GM23338 (cell line): ENCODE measurements around the gene PLEKHB1. TPM values are rescaled to one million over a fixed set of nuclear protein-coding genes. Genes with fewer than 3 reads are reported as not detected.

ENCODE experiments used
- ATAC-seq: fragments of 200-7000 bp; cut with Tn5 transposase; 3 replicates; pipeline ENCODE4 v1.9.1; 2020
- DNase-seq: peaks from one replicate; pipeline ENCODE4 v3.0.0-alpha.2; 2015; ENCODE audit warnings: low spot score
- H2AFZ ChIP-seq: fragments of 200-600 bp; sonication (generic); 2 replicates; pipeline ENCODE4 v1.8.0; 2016; ENCODE audit warnings: antibody characterized with exemption, mild to moderate bottlenecking, moderate library complexity
- H3F3A ChIP-seq: fragments of 200-600 bp; sonication (generic); replicated peaks from 2 replicates; pipeline ENCODE4 v1.8.0; 2017; ENCODE audit warnings: antibody characterized with exemption, mixed run types, low read depth
- H3K27ac ChIP-seq: fragments of 200-600 bp; sonication (generic); 2 replicates; pipeline ENCODE4 v1.6.1; 2016; ENCODE audit warnings: low read depth
- H3K27me3 ChIP-seq: fragments of 200-600 bp; sonication (generic); 2 replicates; pipeline ENCODE4 v1.8.0; 2016; ENCODE audit warnings: mild to moderate bottlenecking, mixed run types, moderate library complexity; ENCODE audit not compliant: insufficient read depth
- H3K36me3 ChIP-seq: fragments of 200-600 bp; sonication (generic); 2 replicates; pipeline ENCODE4 v1.8.0; 2016; ENCODE audit warnings: mild to moderate bottlenecking; ENCODE audit not compliant: insufficient read depth
- H3K4me1 ChIP-seq: fragments of 200-600 bp; sonication (generic); 2 replicates; pipeline ENCODE4 v1.8.0; 2016; ENCODE audit warnings: mild to moderate bottlenecking, moderate library complexity; ENCODE audit not compliant: insufficient read depth
- H3K4me2 ChIP-seq: fragments of 200-600 bp; sonication (generic); 2 replicates; pipeline ENCODE4 v1.7.1; 2017; ENCODE audit warnings: mixed run types
- H3K4me3 ChIP-seq: fragments of 200-600 bp; sonication (generic); 2 replicates; pipeline ENCODE4 v1.6.1; 2016; ENCODE audit warnings: mixed run types
- H3K79me2 ChIP-seq: fragments of 200-600 bp; sonication (generic); replicated peaks from 2 replicates; pipeline ENCODE4 v1.8.0; 2017; ENCODE audit warnings: mild to moderate bottlenecking; ENCODE audit not compliant: insufficient read depth
- H3K9me2 ChIP-seq: fragments of 200-600 bp; sonication (generic); 2 replicates; pipeline ENCODE4 v1.8.0; 2017; ENCODE audit not compliant: insufficient read depth
- H4K20me1 ChIP-seq: fragments of 200-600 bp; sonication (generic); replicated peaks from 2 replicates; pipeline ENCODE4 v1.8.0; 2017; ENCODE audit warnings: mild to moderate bottlenecking; ENCODE audit not compliant: insufficient read depth
- H3K27ac Mint-ChIP-seq: 2 replicates; pipeline ENCODE4 v1.8.0; 2020; ENCODE audit warnings: inconsistent platforms, mild to moderate bottlenecking, moderate library complexity, mixed read lengths
- H3K27me3 Mint-ChIP-seq: 3 replicates; pipeline ENCODE4 v1.8.0; 2022; ENCODE audit warnings: low read depth, mild to moderate bottlenecking, moderate library complexity, mixed read lengths, inconsistent platforms; ENCODE audit not compliant: insufficient read depth, poor library complexity
- H3K36me3 Mint-ChIP-seq: 3 replicates; pipeline ENCODE4 v1.8.0; 2021; ENCODE audit warnings: low read depth, mild to moderate bottlenecking, inconsistent platforms, moderate library complexity, mixed read lengths
- H3K4me1 Mint-ChIP-seq: 3 replicates; pipeline ENCODE4 v1.8.0; 2020; ENCODE audit warnings: mild to moderate bottlenecking, inconsistent platforms, mixed read lengths
- H3K4me3 Mint-ChIP-seq: 3 replicates; pipeline ENCODE4 v1.8.0; 2021; ENCODE audit warnings: moderate library complexity, mild to moderate bottlenecking, inconsistent platforms, mixed read lengths
- H3K9me3 Mint-ChIP-seq: 3 replicates; pipeline ENCODE4 v1.8.0; 2020; ENCODE audit warnings: moderate library complexity, mild to moderate bottlenecking, inconsistent platforms, mixed read lengths
- CTCF ChIP-seq, 2 experiments: fragments of 200-600 bp in 1 of 2; sonication (generic) in 1 of 2; conservative IDR thresholded peaks; 2 replicates each; pipeline versions ENCODE4 v1.5.1 to v1.6.1; 2016 to 2017; ENCODE audit warnings: antibody characterized with exemption in 2 of 2, low read depth in 2 of 2, mild to moderate bottlenecking in 2 of 2, moderate library complexity in 1 of 2
- JUNB ChIP-seq: IDR thresholded peaks from one replicate; pipeline ENCODE4 v1.6.1; 2016; ENCODE audit warnings: antibody characterized with exemption; ENCODE audit not compliant: unreplicated experiment
- NANOG ChIP-seq: IDR thresholded peaks from 2 replicates; pipeline ENCODE4 v1.6.1; 2016; ENCODE audit warnings: antibody characterized with exemption, borderline replicate concordance
- REST ChIP-seq: IDR thresholded peaks from one replicate; pipeline ENCODE4 v1.6.1; 2018; ENCODE audit warnings: antibody characterized with exemption; ENCODE audit not compliant: unreplicated experiment
- STAT1 ChIP-seq: IDR thresholded peaks from one replicate; pipeline ENCODE4 v1.6.1; 2016; ENCODE audit warnings: antibody characterized with exemption; ENCODE audit not compliant: unreplicated experiment
- ZNF114 ChIP-seq: fragments of 250-450 bp; sonication (Bioruptor Pico); IDR thresholded peaks from 2 replicates; pipeline ENCODE4 v1.5.0; 2020; ENCODE audit warnings: mild to moderate bottlenecking, moderate library complexity
- ZNF331 ChIP-seq: fragments of 250-450 bp; sonication (Bioruptor Pico); IDR thresholded peaks from 2 replicates; pipeline ENCODE4 v1.5.0; 2020; ENCODE audit warnings: low read depth, mild to moderate bottlenecking, moderate library complexity
- ZNF462 ChIP-seq: fragments of 250-450 bp; sonication (Bioruptor Pico); IDR thresholded peaks from 2 replicates; pipeline ENCODE4 v1.5.0; 2020; ENCODE audit warnings: mild to moderate bottlenecking, moderate library complexity
- polyA plus RNA-seq: library from polyadenylated mRNA; unstranded; fragments of >200 nt; fragmentation: Nextera tagmentation; extraction: Ambion mirVana; gene quantifications from 2 replicates; pipeline ENCODE4 v1.2.1, GENCODE V29; 2016
- total RNA-seq: library from RNA; depleted of rRNA; stranded (reverse); fragments of >200 nt; shearing (Covaris generic); gene quantifications from 2 replicates; pipeline ENCODE4 v1.2.3, GENCODE V29; 2014

Gene PLEKHB1
- total and polyA plus RNA-seq, 2 experiments from 2014 or later: 20.1 to 20.8 TPM

- Histone ChIP-seq H3K4me2 (no peak overlapping the region), H3K9me2 (peaks cover under 1% of the 10 kb centered on the region; the same call in 1 of the 2 replicates), H2AFZ (no peak overlapping the region), H3F3A (0 out of 2 replicates have a peak, but pooled peaks cover 2% of the 10 kb centered on the region), H3K79me2 (no peaks in the 10 kb centered on the region), H3K4me1 (peaks cover 10% of the 10 kb centered on the region; the same call in 1 of the 2 replicates), H3K4me3 (no peak overlapping the region), H3K27me3 (peaks cover 1% of the 10 kb centered on the region; the same call in 1 of the 2 replicates), H4K20me1 (no peaks in the 10 kb centered on the region), H3K27ac (no peak overlapping the region), H3K36me3 (no peaks in the 10 kb centered on the region)
- Mint-ChIP-seq H3K27ac (no peak overlapping the region), H3K4me1 (peaks cover 8% of the 10 kb centered on the region), H3K36me3 (no peaks in the 10 kb centered on the region), H3K27me3 (peaks cover 4% of the 10 kb centered on the region), H3K4me3 (no peak overlapping the region), H3K9me3 (no peaks in the 10 kb centered on the region)
- DNase-seq (no peak), ATAC-seq (no peak)
- TF ChIP-seq ZNF462 (CRISPR knock-in tag): no peak
- TF ChIP-seq CTCF (conservative IDR thresholded peaks at IDR 0.05; ENCODE audit: low read depth in 2 of 2): no peak
Measured at GRCh38 chr11:73667891-73668290, 21.5 kb downstream of the PLEKHB1 start.

GRCh38 chr11:73670808-73671207 is 24.4 kb downstream of the PLEKHB1 start:
- H3K4me1 ChIP-seq: no peaks in the 10 kb centered on the region
- H3K4me3 Mint-ChIP-seq: no peak overlapping the region
- no peaks in the 10 kb centered on the region for H3K4me1 Mint-ChIP-seq
- DNase-seq: no peak
- H2AFZ ChIP-seq: no peak overlapping the region
- H3F3A ChIP-seq: 0 out of 2 replicates have a peak, but pooled peaks cover 2% of the 10 kb centered on the region
- H3K27me3 ChIP-seq: no peaks in the 10 kb centered on the region
- peaks cover 3% of the 10 kb centered on the region for H3K27me3 Mint-ChIP-seq
- H3K9me2 ChIP-seq: no peaks in the 10 kb centered on the region
- no peak overlapping the region for H3K27ac Mint-ChIP-seq
- no peaks in the 10 kb centered on the region; the same call in 1 of the 2 replicates for H4K20me1 ChIP-seq
- no peaks in the 10 kb centered on the region for H3K36me3 ChIP-seq
- no peaks in the 10 kb centered on the region for H3K9me3 Mint-ChIP-seq
- no peak for ATAC-seq
- H3K79me2 ChIP-seq: no peaks in the 10 kb centered on the region
- H3K27ac ChIP-seq: no peak overlapping the region
- H3K36me3 Mint-ChIP-seq: no peaks in the 10 kb centered on the region
- H3K4me3 ChIP-seq: no peak overlapping the region
- no peak overlapping the region for H3K4me2 ChIP-seq
- TF ChIP-seq CTCF (conservative IDR thresholded peaks at IDR 0.05; ENCODE audit: low read depth in 2 of 2) (no peak), STAT1 (no peak), NANOG (no peak), JUNB (no peak), ZNF114 (no peak), REST (no peak), ZNF331 (CRISPR knock-in tag) (no peak)
